HepG2 (cell line): ENCODE measurements around the gene RWDD4. TPM values are rescaled to one million over a fixed set of nuclear protein-coding genes. Genes with fewer than 3 reads are reported as not detected.

Source experiments
- ATF1 ChIP-seq: IDR thresholded peaks from 2 replicates; pipeline ENCODE4 v1.6.1; 2016; ENCODE audit warnings: mild to moderate bottlenecking, control low read depth
- CCAR2 ChIP-seq: fragments of 200-400 bp; formaldehyde crosslinking; optimal IDR thresholded peaks from 2 replicates; pipeline ENCODE3; 2018; ENCODE audit warnings: low read depth, mild to moderate bottlenecking, low read length, moderate library complexity
- DNMT3B ChIP-seq: conservative IDR thresholded peaks from 2 replicates; pipeline ENCODE4 v1.6.1; 2016; ENCODE audit warnings: missing biosample characterization, control low read depth
- GATAD2A ChIP-seq: IDR thresholded peaks from 2 replicates; pipeline ENCODE4 v1.6.1; 2016
- HOXA9 ChIP-seq: sonication (generic); formaldehyde crosslinking; IDR thresholded peaks from 2 replicates; pipeline ENCODE4 v1.8.1; 2022; ENCODE audit warnings: missing genetic modification reagents, mild to moderate bottlenecking, moderate library complexity, borderline replicate concordance
- KLF12 ChIP-seq: sonication (generic); formaldehyde crosslinking; IDR thresholded peaks from 2 replicates; pipeline ENCODE4 v1.4.0; 2020; ENCODE audit warnings: missing genetic modification reagents, borderline replicate concordance
- KLF9 ChIP-seq: IDR thresholded peaks from 2 replicates; pipeline ENCODE4 v1.6.1; 2016; ENCODE audit warnings: low read depth
- MIER3 ChIP-seq: IDR thresholded peaks from 2 replicates; pipeline ENCODE4 v1.6.1; 2016; ENCODE audit warnings: missing compliant biosample characterization, borderline replicate concordance
- ONECUT2 ChIP-seq: sonication (generic); formaldehyde crosslinking; IDR thresholded peaks from 2 replicates; pipeline ENCODE4 v1.4.0; 2020; ENCODE audit warnings: missing genetic modification reagents
- PHF21A ChIP-seq: sonication (generic); formaldehyde crosslinking; IDR thresholded peaks from 2 replicates; pipeline ENCODE4 v1.5.0; 2020; ENCODE audit warnings: mild to moderate bottlenecking, missing genetic modification reagents
- SMC3 ChIP-seq: IDR thresholded peaks from 2 replicates; pipeline ENCODE4 v1.6.1; 2011; ENCODE audit warnings: low read length, improper control_type of control experiment
- SP140L ChIP-seq: sonication (generic); formaldehyde crosslinking; IDR thresholded peaks from 2 replicates; pipeline ENCODE4 v1.4.0; 2020; ENCODE audit warnings: missing genetic modification reagents, borderline replicate concordance
- SRSF1 ChIP-seq: fragments of 200-400 bp; formaldehyde crosslinking; optimal IDR thresholded peaks from 2 replicates; pipeline ENCODE3; 2017; ENCODE audit warnings: mild to moderate bottlenecking, low read depth, low read length, moderate library complexity
- TOE1 ChIP-seq: sonication (generic); formaldehyde crosslinking; IDR thresholded peaks from 2 replicates; pipeline ENCODE4 v1.4.0; 2020; ENCODE audit warnings: mild to moderate bottlenecking, missing genetic modification reagents
- ZBTB3 ChIP-seq: sonication (generic); formaldehyde crosslinking; IDR thresholded peaks from 2 replicates; pipeline ENCODE4 v1.4.0; 2020; ENCODE audit warnings: low read depth, mild to moderate bottlenecking, moderate library complexity, missing genetic modification reagents, borderline replicate concordance
- ZFP37 ChIP-seq: sonication (generic); formaldehyde crosslinking; IDR thresholded peaks from 2 replicates; pipeline ENCODE4 v1.4.0; 2020; ENCODE audit warnings: missing genetic modification reagents, borderline replicate concordance
- ZKSCAN1 ChIP-seq: fragments of 150-350 bp; IDR thresholded peaks from 2 replicates; pipeline ENCODE4 v1.6.1; 2014; ENCODE audit warnings: low read length
- ZKSCAN5 ChIP-seq: sonication (generic); formaldehyde crosslinking; IDR thresholded peaks from 2 replicates; pipeline ENCODE4 v1.5.1; 2020; ENCODE audit warnings: mild to moderate bottlenecking, missing genetic modification reagents
- ZMYM4 ChIP-seq: sonication (generic); formaldehyde crosslinking; IDR thresholded peaks from 2 replicates; pipeline ENCODE4 v1.8.1; 2023; ENCODE audit warnings: mild to moderate bottlenecking, missing genetic modification reagents
- ZNF296 ChIP-seq: sonication (generic); formaldehyde crosslinking; conservative IDR thresholded peaks from 2 replicates; pipeline ENCODE4 v1.5.0; 2020; ENCODE audit warnings: mild to moderate bottlenecking, missing genetic modification reagents
- ZNF567 ChIP-seq: sonication (generic); formaldehyde crosslinking; IDR thresholded peaks from 2 replicates; pipeline ENCODE4 v1.8.1; 2023; ENCODE audit warnings: mild to moderate bottlenecking, missing genetic modification reagents, borderline replicate concordance
- ZNF75D ChIP-seq: sonication (generic); formaldehyde crosslinking; IDR thresholded peaks from 2 replicates; pipeline ENCODE4 v1.8.1; 2023; ENCODE audit warnings: missing genetic modification reagents, mild to moderate bottlenecking, borderline replicate concordance
- ZNF790 ChIP-seq: sonication (generic); formaldehyde crosslinking; IDR thresholded peaks from 2 replicates; pipeline ENCODE4 v1.8.0; 2022; ENCODE audit warnings: missing genetic modification reagents, mild to moderate bottlenecking, borderline replicate concordance
- ZNF883 ChIP-seq: sonication (generic); formaldehyde crosslinking; IDR thresholded peaks from 2 replicates; pipeline ENCODE4 v1.5.1; 2020; ENCODE audit warnings: mild to moderate bottlenecking, missing genetic modification reagents; ENCODE audit errors: not compliant biosample characterization
- polyA plus RNA-seq, 8 experiments: library from polyadenylated mRNA; depleted of rRNA in 3 of 8; stranded (reverse) in 7 of 8; unstranded in 1 of 8; fragments of >200 nt; fragmentation: Illumina TruSeq in 4 of 8; extraction: Trizol in 4 of 8; gene quantifications; 2 replicates each; pipeline versions ENCODE4 v1.2.1 to v1.2.3, GENCODE V29; 2011 to 2016; ENCODE audit warnings: low read depth in 4 of 8, missing spikeins in 1 of 8, mixed read lengths in 1 of 8; ENCODE audit not compliant: insufficient read depth in 1 of 8
- total RNA-seq, 5 experiments: library from RNA; depleted of rRNA; stranded (reverse); fragments of >200 nt; fragmentation: Illumina TruSeq; extraction: Trizol; gene quantifications; 2 replicates each; pipeline ENCODE4 v1.2.3, GENCODE V29; 2016; ENCODE audit warnings: low read depth in 1 of 5
- TF ChIP-seq, protein P1 (sequence below): IDR thresholded peaks from 2 replicates; pipeline ENCODE4 v1.6.1; 2016
- TF ChIP-seq, protein P2 (sequence below): sonication (generic); formaldehyde crosslinking; IDR thresholded peaks from 2 replicates; pipeline ENCODE4 v1.4.0; 2020; ENCODE audit warnings: missing genetic modification reagents
- TF ChIP-seq, protein P3 (sequence below): sonication (generic); formaldehyde crosslinking; IDR thresholded peaks from 2 replicates; pipeline ENCODE4 v1.4.0; 2020; ENCODE audit warnings: missing genetic modification reagents, mild to moderate bottlenecking, borderline replicate concordance
- TF ChIP-seq, protein P4 (sequence below): sonication (generic); formaldehyde crosslinking; IDR thresholded peaks from 2 replicates; pipeline ENCODE4 v1.4.0; 2020; ENCODE audit warnings: missing genetic modification reagents, borderline replicate concordance

The RWDD4 gene
- total and polyA plus RNA-seq, 2 of the 13 experiments (the other 11 are each of a cell fraction or from before 2014, with no cell fraction given), result 10.2 to 25.4 TPM

DNA sequence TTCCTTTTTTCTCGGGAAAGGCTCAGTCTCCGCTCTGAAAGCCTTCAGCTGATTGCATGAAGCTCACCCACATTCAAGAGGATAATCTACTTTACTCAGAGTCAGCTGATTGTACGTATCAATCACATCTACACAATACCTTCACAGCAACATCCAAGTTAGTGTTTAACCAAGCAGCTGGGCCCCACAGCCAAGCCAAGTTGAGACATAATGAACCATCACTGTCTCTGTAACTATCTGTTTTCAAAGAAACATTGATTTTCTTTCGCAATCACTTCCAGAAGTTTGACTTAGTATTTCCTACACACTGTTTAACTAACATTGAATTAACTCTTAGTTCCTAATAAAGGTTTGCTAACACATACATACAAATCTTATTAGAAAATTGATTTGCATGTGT, 40.3 kb downstream of the RWDD4 start (continued):
- TF ChIP-seq, protein P1, sequence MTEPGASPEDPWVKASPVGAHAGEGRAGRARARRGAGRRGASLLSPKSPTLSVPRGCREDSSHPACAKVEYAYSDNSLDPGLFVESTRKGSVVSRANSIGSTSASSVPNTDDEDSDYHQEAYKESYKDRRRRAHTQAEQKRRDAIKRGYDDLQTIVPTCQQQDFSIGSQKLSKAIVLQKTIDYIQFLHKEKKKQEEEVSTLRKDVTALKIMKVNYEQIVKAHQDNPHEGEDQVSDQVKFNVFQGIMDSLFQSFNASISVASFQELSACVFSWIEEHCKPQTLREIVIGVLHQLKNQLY (CRISPR knock-in tag), result peak; percentile 63; the same call in 1 of the 2 replicates
- TF ChIP-seq KLF12 (CRISPR knock-in tag), result no peak
- peak; percentile 95 for TF ChIP-seq GATAD2A (CRISPR knock-in tag)
- peak; percentile 96 for TF ChIP-seq ONECUT2 (CRISPR knock-in tag)
- no peak for TF ChIP-seq ZBTB3 (CRISPR knock-in tag)
- no peak for TF ChIP-seq ZNF567 (CRISPR knock-in tag)
- TF ChIP-seq, protein P2, sequence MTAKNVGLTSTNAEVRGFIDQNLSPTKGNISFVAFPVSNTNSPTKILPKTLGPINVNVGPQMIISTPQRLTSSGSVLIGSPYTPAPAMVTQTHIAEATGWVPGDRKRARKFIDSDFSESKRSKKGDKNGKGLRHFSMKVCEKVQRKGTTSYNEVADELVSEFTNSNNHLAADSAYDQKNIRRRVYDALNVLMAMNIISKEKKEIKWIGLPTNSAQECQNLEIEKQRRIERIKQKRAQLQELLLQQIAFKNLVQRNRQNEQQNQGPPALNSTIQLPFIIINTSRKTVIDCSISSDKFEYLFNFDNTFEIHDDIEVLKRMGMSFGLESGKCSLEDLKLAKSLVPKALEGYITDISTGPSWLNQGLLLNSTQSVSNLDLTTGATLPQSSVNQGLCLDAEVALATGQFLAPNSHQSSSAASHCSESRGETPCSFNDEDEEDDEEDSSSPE (CRISPR knock-in tag), result peak; percentile 39; the same call in 1 of the 2 replicates
- TF ChIP-seq CCAR2, result no peak
- no peak for TF ChIP-seq ZNF75D (CRISPR knock-in tag)
- 0 out of 2 replicates have a peak, but pooled peaks have one; percentile 20 for TF ChIP-seq SMC3
- peak; percentile 50; the same call in 1 of the 2 replicates for TF ChIP-seq PHF21A
- TF ChIP-seq ZFP37 (CRISPR knock-in tag), result no peak
- no peak for TF ChIP-seq ZKSCAN5 (CRISPR knock-in tag)
- no peak for TF ChIP-seq ZNF883 (CRISPR knock-in tag)
- TF ChIP-seq ZNF296 (CRISPR knock-in tag), result no peak
- no peak for TF ChIP-seq TOE1
- TF ChIP-seq, protein P3, sequence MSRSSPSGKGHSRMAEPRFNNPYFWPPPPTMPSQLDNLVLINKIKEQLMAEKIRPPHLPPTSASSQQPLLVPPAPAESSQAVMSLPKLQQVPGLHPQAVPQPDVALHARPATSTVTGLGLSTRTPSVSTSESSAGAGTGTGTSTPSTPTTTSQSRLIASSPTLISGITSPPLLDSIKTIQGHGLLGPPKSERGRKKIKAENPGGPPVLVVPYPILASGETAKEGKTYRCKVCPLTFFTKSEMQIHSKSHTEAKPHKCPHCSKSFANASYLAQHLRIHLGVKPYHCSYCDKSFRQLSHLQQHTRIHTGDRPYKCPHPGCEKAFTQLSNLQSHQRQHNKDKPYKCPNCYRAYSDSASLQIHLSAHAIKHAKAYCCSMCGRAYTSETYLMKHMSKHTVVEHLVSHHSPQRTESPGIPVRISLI (CRISPR knock-in tag), result peak; percentile 59
- no peak for TF ChIP-seq ZMYM4 (CRISPR knock-in tag)
- TF ChIP-seq ZKSCAN1, result no peak
- TF ChIP-seq MIER3 (CRISPR knock-in tag), result peak; percentile 82; the same call in 1 of the 2 replicates
- peak; percentile 89; the same call in 1 of the 2 replicates for TF ChIP-seq SP140L (CRISPR knock-in tag)
- no peak for TF ChIP-seq HOXA9 (CRISPR knock-in tag)
- no peak for TF ChIP-seq SRSF1
- TF ChIP-seq, protein P4, sequence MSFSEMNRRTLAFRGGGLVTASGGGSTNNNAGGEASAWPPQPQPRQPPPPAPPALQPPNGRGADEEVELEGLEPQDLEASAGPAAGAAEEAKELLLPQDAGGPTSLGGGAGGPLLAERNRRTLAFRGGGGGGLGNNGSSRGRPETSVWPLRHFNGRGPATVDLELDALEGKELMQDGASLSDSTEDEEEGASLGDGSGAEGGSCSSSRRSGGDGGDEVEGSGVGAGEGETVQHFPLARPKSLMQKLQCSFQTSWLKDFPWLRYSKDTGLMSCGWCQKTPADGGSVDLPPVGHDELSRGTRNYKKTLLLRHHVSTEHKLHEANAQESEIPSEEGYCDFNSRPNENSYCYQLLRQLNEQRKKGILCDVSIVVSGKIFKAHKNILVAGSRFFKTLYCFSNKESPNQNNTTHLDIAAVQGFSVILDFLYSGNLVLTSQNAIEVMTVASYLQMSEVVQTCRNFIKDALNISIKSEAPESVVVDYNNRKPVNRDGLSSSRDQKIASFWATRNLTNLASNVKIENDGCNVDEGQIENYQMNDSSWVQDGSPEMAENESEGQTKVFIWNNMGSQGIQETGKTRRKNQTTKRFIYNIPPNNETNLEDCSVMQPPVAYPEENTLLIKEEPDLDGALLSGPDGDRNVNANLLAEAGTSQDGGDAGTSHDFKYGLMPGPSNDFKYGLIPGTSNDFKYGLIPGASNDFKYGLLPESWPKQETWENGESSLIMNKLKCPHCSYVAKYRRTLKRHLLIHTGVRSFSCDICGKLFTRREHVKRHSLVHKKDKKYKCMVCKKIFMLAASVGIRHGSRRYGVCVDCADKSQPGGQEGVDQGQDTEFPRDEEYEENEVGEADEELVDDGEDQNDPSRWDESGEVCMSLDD, result no peak
- 0 out of 2 replicates have a peak, but pooled peaks have one; percentile 16 for TF ChIP-seq KLF9 (CRISPR knock-in tag)
- TF ChIP-seq DNMT3B (CRISPR knock-in tag), result no peak
- no peak for TF ChIP-seq ZNF790 (CRISPR knock-in tag)
- peak; percentile 23; the same call in 1 of the 2 replicates for TF ChIP-seq ATF1 (CRISPR knock-in tag)
